NCI-H2227 treated with DMSO at 0.1 percent for 48 hours (cell line): Measurements from ENCODE around the gene TSPAN3.

Source experiments
- DNase-seq: peaks from one replicate; lab custom pipeline; 2025; lab: John Stamatoyannopoulos, UW

Gene TSPAN3

GRCh38 chr15:77053709-77054108 lies 17.2 kb downstream of the TSPAN3 start:
- no peak for DNase-seq

- no peak for DNase-seq
Observed at GRCh38 chr15:77052556-77052955, 18.4 kb downstream of the TSPAN3 start.

- DNase-seq, result no peak
Observed at GRCh38 chr15:77048135-77048876, 22.6 kb downstream of the TSPAN3 start.

GRCh38 chr15:77046704-77047412 lies 24.1 kb downstream of the TSPAN3 start:
- DNase-seq, result no peak

GRCh38 chr15:77045985-77046384 lies 24.9 kb downstream of the TSPAN3 start:
- DNase-seq, result no peak

DNA sequence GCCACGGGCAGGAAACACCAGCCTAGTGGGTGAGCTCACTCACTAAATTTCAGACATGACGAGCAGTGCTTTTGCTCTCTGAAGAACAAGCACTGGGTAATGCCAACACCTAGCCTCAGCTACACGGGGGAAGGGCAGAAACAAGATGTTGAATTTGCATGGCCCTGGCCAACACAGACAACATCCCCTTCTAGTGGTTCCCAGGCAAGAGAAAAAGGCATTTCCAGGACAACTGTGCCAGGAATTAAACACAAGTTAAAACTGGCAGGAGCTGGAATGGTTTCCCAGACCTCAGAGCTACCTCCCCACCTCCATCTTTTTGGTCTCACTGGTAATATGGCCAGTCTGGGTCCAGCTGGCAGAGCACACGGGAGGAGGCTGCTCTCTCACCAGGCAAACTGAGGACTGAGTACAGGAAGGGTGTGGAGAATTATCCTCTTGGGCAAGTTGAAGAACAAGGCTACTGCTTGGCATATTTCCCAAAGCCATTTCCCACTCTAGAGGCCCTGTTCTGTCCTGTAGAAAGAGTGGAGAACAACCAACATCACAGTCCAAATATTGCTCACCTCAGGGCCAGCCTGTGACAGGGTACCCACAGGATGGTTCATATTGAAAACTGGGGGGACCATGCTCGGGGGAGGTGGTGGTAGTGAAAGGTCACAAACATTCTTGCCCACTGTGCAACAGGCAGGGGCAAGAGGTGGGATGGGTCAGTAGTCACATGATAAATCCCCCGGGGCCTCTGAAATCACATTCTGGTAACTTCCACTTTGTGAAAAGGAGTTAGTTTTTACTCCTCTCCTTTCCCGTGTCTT lies 26.5 kb downstream of the TSPAN3 start:
- DNase-seq, result no peak

DNA sequence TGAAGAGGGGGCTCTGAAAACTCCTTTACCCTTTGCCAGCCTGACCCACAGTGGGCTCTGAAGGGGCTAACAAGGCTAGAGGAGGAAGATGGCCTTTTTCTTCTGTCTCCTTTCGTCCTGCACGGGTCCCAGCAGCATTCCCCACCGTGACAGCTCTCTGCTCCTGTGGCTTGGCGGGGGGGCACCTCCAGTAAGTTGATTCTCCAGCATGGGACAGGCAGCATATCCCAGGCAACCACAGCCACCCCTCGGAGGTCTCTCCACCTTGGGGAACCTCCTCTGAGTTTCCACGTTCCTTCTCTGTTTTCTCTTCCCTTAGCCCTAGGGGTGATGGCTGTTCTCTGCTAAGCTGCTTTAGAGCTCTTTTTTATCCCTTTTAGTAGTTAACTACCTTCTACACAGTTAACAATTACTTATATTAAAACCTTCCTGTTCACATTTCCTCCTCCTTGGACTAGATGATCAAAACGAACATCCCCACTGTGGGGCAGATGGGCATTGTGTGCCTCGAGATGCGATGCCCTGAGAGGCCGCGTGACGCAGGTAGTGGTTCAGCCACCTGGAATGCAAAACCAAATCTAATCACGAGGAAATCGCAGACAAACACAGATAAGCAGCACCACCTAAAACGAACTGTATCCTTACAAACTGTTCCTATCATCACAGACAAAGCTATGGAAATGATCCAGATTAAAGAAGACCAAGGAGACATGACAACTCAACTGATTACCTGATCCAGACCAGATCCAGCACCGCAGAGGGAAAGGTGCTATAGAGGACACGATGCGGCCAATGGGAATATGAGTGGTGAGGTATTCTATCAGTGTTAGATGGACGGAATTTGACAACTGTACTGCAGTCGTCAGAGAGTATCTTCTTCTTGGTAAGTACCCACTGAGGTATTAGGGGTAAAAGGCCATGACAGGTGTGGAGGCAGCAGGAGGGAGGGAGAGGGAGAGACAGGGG lies 27.7 kb downstream of the TSPAN3 start:
- no peak for DNase-seq

DNA sequence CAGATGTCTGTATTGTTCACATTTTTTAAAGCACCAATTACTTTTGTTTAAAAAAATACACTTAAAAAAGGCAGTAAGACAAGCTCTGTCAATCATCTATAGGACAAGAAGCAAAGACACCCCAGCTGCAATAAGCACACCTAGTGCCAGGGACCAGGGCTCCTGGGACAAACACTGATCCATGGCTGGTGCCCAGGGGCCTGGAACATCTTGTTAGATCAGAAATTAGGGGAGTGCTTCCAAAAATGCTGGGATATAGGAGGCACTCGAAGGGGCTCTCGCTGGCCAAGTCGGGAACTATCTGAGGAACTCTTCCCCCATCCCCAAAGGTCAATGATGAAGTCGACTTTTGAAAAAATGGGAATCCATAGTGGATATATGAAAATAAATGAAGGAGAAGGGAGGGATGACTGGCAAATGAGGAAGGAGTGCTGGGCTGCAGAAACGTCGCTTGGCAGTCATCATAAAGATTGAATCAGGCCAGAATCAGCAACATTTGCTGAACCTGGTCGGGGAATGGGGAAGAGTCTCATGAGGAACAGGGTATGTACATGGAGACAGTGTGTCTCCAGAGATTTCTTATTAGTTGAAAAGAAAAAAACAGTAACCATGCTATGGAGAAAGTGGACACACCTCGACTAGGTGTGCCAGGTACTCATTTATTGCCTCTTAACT lies 28.5 kb downstream of the TSPAN3 start:
- DNase-seq, result no peak

- DNase-seq, result no peak
Observed at GRCh38 chr15:77040673-77041072, 30.2 kb downstream of the TSPAN3 start.

DNA sequence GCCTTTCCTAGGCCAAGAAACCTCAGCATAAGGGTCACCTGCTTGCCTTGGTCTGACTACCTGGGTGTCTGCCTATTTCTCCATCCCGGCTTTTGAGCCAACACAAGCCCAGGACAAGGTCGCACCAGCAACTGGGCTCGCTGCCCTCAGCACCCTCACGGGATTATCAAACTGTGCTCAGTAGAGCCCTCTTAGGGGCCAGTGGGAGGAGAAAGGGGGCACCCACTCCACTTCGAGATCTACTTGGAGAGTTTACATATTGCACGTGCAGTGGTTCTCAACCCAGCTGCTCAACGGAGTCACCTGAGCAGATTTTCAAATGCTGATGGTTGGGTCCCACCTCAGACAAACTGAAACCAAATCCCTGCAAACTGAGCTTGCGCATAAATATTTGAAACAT lies 31.1 kb downstream of the TSPAN3 start:
- DNase-seq, result no peak

- no peak for DNase-seq
Observed at GRCh38 chr15:77039217-77039533, 31.7 kb downstream of the TSPAN3 start.

DNA sequence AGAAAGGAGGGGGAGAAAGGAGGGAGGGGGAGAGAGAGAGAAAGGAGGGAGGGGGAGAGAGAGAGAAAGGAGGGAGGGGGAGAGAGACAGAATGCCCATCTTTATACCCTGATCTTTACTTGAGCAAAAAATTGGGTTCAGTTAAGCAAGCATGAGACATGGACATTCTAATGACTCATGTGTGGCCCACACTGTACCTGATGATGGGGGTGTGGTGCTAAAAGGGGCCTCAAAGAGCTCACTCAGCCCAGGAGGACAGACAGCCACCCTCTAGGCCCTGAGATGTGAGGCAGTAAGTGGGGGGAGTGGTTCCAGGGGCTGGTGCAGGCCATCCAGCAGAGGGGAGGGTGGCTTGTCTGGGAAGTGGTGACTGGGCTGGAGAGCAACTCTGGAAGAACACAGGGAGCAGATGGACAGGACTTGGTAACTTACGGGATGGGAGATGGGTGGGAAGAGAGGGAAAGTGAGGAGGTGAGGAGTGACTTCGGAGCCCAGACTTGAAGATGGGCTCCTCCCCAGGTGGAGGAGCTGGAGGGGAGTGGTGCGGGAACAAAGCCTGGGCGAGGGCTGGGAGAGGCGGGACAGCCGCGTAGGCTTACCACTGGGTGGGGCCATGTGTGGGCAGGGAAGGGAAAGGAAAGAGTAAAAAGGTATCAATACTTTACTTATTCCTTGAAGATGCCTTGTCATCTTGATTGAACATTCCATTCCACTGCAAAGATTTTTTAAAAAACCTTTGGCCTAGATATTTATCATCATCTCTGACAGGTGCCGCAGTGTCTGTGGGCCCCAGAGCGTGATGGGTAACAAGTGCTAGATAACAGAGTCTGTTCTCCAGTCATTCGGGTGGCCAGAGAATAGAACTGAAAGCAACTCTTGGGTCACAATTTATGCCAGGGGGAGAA lies 32.3 kb downstream of the TSPAN3 start:
- no peak for DNase-seq

- DNase-seq, result no peak
Observed at GRCh38 chr15:77037388-77038209, 33.3 kb downstream of the TSPAN3 start.

- DNase-seq, result no peak
Observed at GRCh38 chr15:77036537-77037387, 34.1 kb downstream of the TSPAN3 start.

- no peak for DNase-seq
Observed at GRCh38 chr15:77035999-77036471, 34.9 kb downstream of the TSPAN3 start.

- no peak for DNase-seq
Observed at GRCh38 chr15:77035584-77035983, 35.3 kb downstream of the TSPAN3 start.

DNA sequence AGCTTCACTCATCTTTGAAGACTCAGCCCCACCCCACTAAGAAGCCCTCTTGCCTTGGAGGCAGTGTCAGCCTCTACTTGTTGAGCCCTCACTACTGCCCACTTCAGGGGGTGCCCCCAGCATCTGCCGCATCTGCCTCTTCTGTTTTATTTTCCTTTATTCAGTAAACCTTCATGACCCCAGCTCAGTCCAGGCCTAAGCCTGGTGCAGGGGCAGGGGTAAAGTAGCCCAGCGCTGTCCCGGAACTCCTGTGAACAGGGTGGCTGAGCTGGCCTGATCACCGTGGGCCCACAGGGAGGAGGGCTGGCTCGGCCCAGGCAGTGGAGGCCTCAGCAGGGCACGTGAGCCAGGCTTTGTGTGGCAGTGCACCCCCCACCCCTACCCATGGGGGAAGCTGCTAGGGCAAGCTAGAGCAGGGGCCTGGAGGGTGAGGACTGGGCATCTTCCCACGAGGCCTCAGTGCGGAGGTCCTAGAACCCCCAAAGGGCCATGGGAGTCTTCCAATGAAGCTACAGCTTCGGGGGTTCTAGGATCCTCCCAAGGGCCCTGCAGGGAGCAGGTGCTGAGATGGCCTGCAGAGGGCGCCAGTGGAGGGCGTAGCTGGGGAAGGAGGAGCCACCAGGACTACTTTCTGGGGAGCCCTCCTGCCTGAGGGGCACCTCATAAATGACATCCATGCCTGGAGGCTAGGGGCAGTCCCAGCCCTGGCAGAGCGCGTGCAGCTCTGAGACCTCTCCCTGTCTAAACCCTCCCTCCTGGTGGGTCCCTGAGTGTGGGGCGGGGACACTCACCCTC lies 36.0 kb downstream of the TSPAN3 start:
- no peak for DNase-seq
